Cerebellar cortex (tissue), 1 donor: ENCODE measurements around the gene SREBF2.
"Not testable (repeated sequence)": the region's sequence is repeated elsewhere in the genome, so short reads cannot be mapped to it uniquely, and the experiment has no call there.

Experiments
- DNase-seq: peaks from one replicate; pipeline ENCODE4 v3.0.0-alpha.2; 2015; ENCODE audit warnings: low spot score

The SREBF2 gene

DNA sequence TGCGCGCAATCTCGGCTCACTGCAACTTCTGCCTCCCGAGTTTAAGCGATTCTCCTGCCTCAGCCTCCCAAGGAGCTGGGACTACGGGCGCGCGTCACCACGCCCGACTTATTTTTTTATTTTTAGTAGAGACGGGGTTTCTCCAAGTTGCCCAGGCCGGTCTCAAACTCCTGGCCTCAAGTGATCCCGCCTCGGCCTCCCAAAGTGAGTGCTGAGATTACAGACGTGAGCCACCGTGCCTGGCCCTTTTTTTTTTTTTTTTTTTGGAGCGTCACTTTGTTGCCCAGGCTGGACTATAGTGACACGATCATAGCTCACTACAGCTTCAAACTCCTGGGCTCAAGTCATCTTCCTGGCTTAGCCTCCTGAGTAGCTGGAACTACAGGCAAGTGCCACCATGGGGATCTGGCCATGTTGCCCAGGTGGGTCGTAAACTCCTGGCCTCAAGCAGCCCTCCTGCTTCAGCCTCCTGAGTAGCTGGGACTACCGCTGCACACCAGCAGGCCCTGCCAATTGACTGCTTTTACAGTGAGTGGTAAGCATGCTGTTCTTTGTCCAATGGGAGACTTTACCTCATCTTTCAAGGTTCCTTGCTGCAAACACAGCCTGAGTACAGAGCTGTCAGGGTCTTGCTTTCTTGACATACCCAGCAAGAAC lies 114.6 kb downstream of the SREBF2 start:
- no peak for DNase-seq

- DNase-seq = no peak
These were observed 115.2 kb downstream of the SREBF2 start for GRCh38 chr22:41948142-41948541.

DNA sequence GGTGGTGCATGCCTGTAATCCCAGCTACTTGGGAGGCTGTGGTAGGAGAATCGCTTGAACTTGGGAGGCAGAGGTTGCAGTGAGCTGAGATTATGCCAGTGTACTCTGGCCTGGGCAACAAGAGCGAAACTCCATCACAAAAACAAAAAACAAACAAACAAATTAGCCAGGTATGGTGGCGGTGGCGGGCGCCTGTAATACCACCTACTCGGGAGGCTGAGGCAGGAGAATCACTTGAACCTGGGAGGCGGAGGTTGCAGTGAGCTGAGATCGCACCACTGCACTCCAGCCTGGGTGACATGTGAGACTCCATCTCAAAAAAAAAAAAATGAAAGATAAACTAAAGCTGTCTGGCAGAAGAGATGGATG lies 116.0 kb downstream of the SREBF2 start:
- DNase-seq = not testable (repeated sequence)

- no peak for DNase-seq
These were observed 116.5 kb downstream of the SREBF2 start for GRCh38 chr22:41949297-41949965.

- peak; percentile 97 for DNase-seq
These were observed 119.1 kb downstream of the SREBF2 start, which contains the start of gene SMIM45 for GRCh38 chr22:41951898-41952474. TSS of gene SMIM45 (plus strand) at chr22:41952150.

- no peak for DNase-seq
These were observed 119.8 kb downstream of the SREBF2 start for GRCh38 chr22:41952713-41953112.
